Activated naive CD4-positive, alpha-beta T cell treated with anti-CD3 and anti-CD28 coated beads, Interleukin-2, amount 10 ng/mL, durations not matched to agents 7 days and 5 days (primary cell): ENCODE data around the gene LAMA3.

ENCODE experiments used
- CTCF ChIA-PET: fragments of 350-600 bp; sonication (Branson Sonifier 250); formaldehyde crosslinking; loops from one replicate; lab custom pipeline; 2021; ENCODE audit warnings: antibody characterized with exemption; lab: Charles Lee
- DNase-seq: peaks from one replicate; pipeline ENCODE4 v3.0.0-alpha.2; 2020
- H3K27ac Mint-ChIP-seq: one replicate; pipeline ENCODE4 v1.8.0; 2021; ENCODE audit warnings: mild to moderate bottlenecking, moderate library complexity, mixed read lengths
- H3K27me3 Mint-ChIP-seq: one replicate; pipeline ENCODE4 v1.8.0; 2021; ENCODE audit warnings: mild to moderate bottlenecking, mixed read lengths
- H3K36me3 Mint-ChIP-seq: one replicate; pipeline ENCODE4 v1.8.0; 2021; ENCODE audit warnings: mixed read lengths
- H3K4me1 Mint-ChIP-seq: one replicate; pipeline ENCODE4 v1.8.0; 2021; ENCODE audit warnings: mixed read lengths
- H3K4me3 Mint-ChIP-seq: one replicate; pipeline ENCODE4 v1.8.0; 2021; ENCODE audit warnings: mild to moderate bottlenecking, moderate library complexity, mixed read lengths
- H3K9me3 Mint-ChIP-seq: one replicate; pipeline ENCODE4 v1.8.0; 2021; ENCODE audit warnings: mixed read lengths

LAMA3 gene

GRCh38 chr18:24003903-24004640 lies 314.8 kb downstream of the LAMA3 start:
- CTCF ChIA-PET: no interaction called here
- no peak overlapping the region for H3K4me3 Mint-ChIP-seq
- H3K27me3 Mint-ChIP-seq: no peaks in the 10 kb centered on the region
- peaks cover 18% of the 10 kb centered on the region for H3K36me3 Mint-ChIP-seq
- peak overlapping the region; percentile 71 for H3K27ac Mint-ChIP-seq
- H3K9me3 Mint-ChIP-seq: peaks cover 3% of the 10 kb centered on the region
- H3K4me1 Mint-ChIP-seq: peaks cover 62% of the 10 kb centered on the region
- DNase-seq: no peak
